ENCODE results near the gene FBRSL1.

The FBRSL1 gene

GRCh38 chr12:132542661-132543060 lies 52.7 kb downstream of the FBRSL1 start:
- TF ChIP-seq FOXP2 (optimal IDR thresholded peaks at IDR 0.05; ENCODE audit: borderline replicate concordance, extremely low read depth, extremely low read length, insufficient read depth) (no peak), TAF1 (IDR thresholded peaks at IDR 0.05; ENCODE audit: borderline replicate concordance, insufficient read depth, low read length) (no peak), SIN3A (IDR thresholded peaks at IDR 0.05; ENCODE audit: borderline replicate concordance, insufficient read depth, low read length) (no peak), REST (IDR thresholded peaks at IDR 0.05; ENCODE audit: insufficient read depth in 1 of 2, low read depth in 2 of 2, low read length in 2 of 2) (no peak), POLR2AphosphoS5 (IDR thresholded peaks at IDR 0.05; ENCODE audit: low read depth, low read length) (no peak)

- no peak for TF ChIP-seq TAF1 (IDR thresholded peaks at IDR 0.05; ENCODE audit: borderline replicate concordance, insufficient read depth, low read length)
- TF ChIP-seq REST (IDR thresholded peaks at IDR 0.05; ENCODE audit: insufficient read depth in 1 of 2, low read depth in 2 of 2, low read length in 2 of 2) = no peak
- TF ChIP-seq POLR2AphosphoS5 (IDR thresholded peaks at IDR 0.05; ENCODE audit: low read depth, low read length) = no peak
- TF ChIP-seq SIN3A (IDR thresholded peaks at IDR 0.05; ENCODE audit: borderline replicate concordance, insufficient read depth, low read length) = no peak
- no peak for TF ChIP-seq FOXP2 (optimal IDR thresholded peaks at IDR 0.05; ENCODE audit: borderline replicate concordance, extremely low read depth, extremely low read length, insufficient read depth)
These were observed 53.5 kb downstream of the FBRSL1 start for GRCh38 chr12:132543298-132544079.

- no peak for TF ChIP-seq FOXP2 (optimal IDR thresholded peaks at IDR 0.05; ENCODE audit: borderline replicate concordance, extremely low read depth, extremely low read length, insufficient read depth)
- no peak for TF ChIP-seq POLR2AphosphoS5 (IDR thresholded peaks at IDR 0.05; ENCODE audit: low read depth, low read length)
- TF ChIP-seq REST (IDR thresholded peaks at IDR 0.05; ENCODE audit: insufficient read depth in 1 of 2, low read depth in 2 of 2, low read length in 2 of 2) = no peak
- TF ChIP-seq SIN3A (IDR thresholded peaks at IDR 0.05; ENCODE audit: borderline replicate concordance, insufficient read depth, low read length) = no peak
- no peak for TF ChIP-seq TAF1 (IDR thresholded peaks at IDR 0.05; ENCODE audit: borderline replicate concordance, insufficient read depth, low read length)
These were observed 54.1 kb downstream of the FBRSL1 start for GRCh38 chr12:132544080-132544397.

- TF ChIP-seq SIN3A (IDR thresholded peaks at IDR 0.05; ENCODE audit: borderline replicate concordance, insufficient read depth, low read length) (no peak), POLR2AphosphoS5 (IDR thresholded peaks at IDR 0.05; ENCODE audit: low read depth, low read length) (no peak), REST (IDR thresholded peaks at IDR 0.05; ENCODE audit: insufficient read depth in 1 of 2, low read depth in 2 of 2, low read length in 2 of 2) (no peak), TAF1 (IDR thresholded peaks at IDR 0.05; ENCODE audit: borderline replicate concordance, insufficient read depth, low read length) (no peak), FOXP2 (optimal IDR thresholded peaks at IDR 0.05; ENCODE audit: borderline replicate concordance, extremely low read depth, extremely low read length, insufficient read depth) (no peak)
These were observed 54.5 kb downstream of the FBRSL1 start for GRCh38 chr12:132544498-132544897.

Measured in PFSK-1 (cell line).